DND-41 (cell line): ENCODE data around the gene TSPAN5.

Source experiments
- EZH2 ChIP-seq: IDR thresholded peaks from 3 replicates; pipeline ENCODE4 v1.6.1; 2012; ENCODE audit warnings: borderline replicate concordance, low read depth, mild to moderate bottlenecking, moderate library complexity, low read length, inconsistent platforms; ENCODE audit not compliant: severe bottlenecking
- TF ChIP-seq, protein P1 (sequence below): IDR thresholded peaks from 2 replicates; pipeline ENCODE4 v1.5.1; 2012; ENCODE audit warnings: borderline replicate concordance, low read length, moderate library complexity, mild to moderate bottlenecking; ENCODE audit not compliant: poor library complexity, severe bottlenecking; ENCODE audit errors: extremely low read depth

DNA sequence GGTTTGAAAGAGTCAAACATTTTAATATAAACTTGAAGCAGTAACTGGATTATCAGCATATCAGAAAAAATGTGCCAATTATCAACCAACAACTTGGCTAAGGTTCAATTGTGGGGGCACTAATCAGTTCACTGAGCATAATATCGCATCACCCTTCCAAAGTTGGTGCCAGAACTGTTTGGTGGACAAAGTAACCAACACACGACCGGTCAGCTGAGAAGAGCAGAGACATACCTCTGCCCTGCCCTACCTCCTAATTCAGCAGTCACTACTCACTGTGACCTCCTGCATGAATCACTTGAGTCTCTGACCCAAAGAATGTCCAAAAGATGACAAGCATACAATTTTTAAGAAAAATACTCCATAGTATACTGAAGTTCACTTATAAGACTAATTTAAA is 53.2 kb downstream of the TSPAN5 start:
- TF ChIP-seq, protein P1, sequence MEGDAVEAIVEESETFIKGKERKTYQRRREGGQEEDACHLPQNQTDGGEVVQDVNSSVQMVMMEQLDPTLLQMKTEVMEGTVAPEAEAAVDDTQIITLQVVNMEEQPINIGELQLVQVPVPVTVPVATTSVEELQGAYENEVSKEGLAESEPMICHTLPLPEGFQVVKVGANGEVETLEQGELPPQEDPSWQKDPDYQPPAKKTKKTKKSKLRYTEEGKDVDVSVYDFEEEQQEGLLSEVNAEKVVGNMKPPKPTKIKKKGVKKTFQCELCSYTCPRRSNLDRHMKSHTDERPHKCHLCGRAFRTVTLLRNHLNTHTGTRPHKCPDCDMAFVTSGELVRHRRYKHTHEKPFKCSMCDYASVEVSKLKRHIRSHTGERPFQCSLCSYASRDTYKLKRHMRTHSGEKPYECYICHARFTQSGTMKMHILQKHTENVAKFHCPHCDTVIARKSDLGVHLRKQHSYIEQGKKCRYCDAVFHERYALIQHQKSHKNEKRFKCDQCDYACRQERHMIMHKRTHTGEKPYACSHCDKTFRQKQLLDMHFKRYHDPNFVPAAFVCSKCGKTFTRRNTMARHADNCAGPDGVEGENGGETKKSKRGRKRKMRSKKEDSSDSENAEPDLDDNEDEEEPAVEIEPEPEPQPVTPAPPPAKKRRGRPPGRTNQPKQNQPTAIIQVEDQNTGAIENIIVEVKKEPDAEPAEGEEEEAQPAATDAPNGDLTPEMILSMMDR = no peak
- no peak for TF ChIP-seq EZH2
